ENCODE data around the gene SEC61A1. TPM values are rescaled to one million over a fixed set of nuclear protein-coding genes. Genes with fewer than 3 reads are reported as not detected.

Gene SEC61A1
- total RNA-seq, 1 donor from 2014 or later, result 183 TPM

- H3K4me1 ChIP-seq, result peaks cover 24% of the 10 kb centered on the region
- TF ChIP-seq CTCF (IDR thresholded peaks at IDR 0.05), result no peak
- intact Hi-C loops (cut with DNase I), result no loop called here
Observed at GRCh38 chr3:128079823-128080222, 27.6 kb downstream of the SEC61A1 start.

GRCh38 chr3:128080323-128081080 lies 28.3 kb downstream of the SEC61A1 start:
- H3K4me1 ChIP-seq, result peaks cover 18% of the 10 kb centered on the region
- H3K36me3 ChIP-seq, result no peaks in the 10 kb centered on the region
- intact Hi-C loops (cut with DNase I), result no loop called here

More at GRCh38 chr3:128079823-128080222, 27.6 kb downstream of the SEC61A1 start:
- Histone ChIP-seq H3K4me3 (no peak overlapping the region), H3K36me3 (no peaks in the 10 kb centered on the region), H3K9me3 (no peaks in the 10 kb centered on the region), H3K27ac (no peak overlapping the region), H3K27me3 (no peaks in the 10 kb centered on the region)
- ATAC-seq (peak; percentile 44), DNase-seq (peak; percentile 70)

GRCh38 chr3:128081226-128081625 lies 29.0 kb downstream of the SEC61A1 start:
- no peak for ATAC-seq
- no peak overlapping the region for H3K4me3 ChIP-seq
- DNase-seq, result peak; percentile 35
- no peaks in the 10 kb centered on the region for H3K27me3 ChIP-seq
- intact Hi-C loops (cut with DNase I), result no loop called here
- H3K27ac ChIP-seq, result no peak overlapping the region
- no peaks in the 10 kb centered on the region for H3K9me3 ChIP-seq
- no peak for TF ChIP-seq CTCF (IDR thresholded peaks at IDR 0.05)
- H3K36me3 ChIP-seq, result no peaks in the 10 kb centered on the region
- peaks cover 12% of the 10 kb centered on the region for H3K4me1 ChIP-seq

More at GRCh38 chr3:128080323-128081080, 28.3 kb downstream of the SEC61A1 start:
- DNase-seq, result no peak
- Histone ChIP-seq H3K27ac (no peak overlapping the region), H3K4me3 (no peak overlapping the region), H3K27me3 (no peaks in the 10 kb centered on the region), H3K9me3 (no peaks in the 10 kb centered on the region)
- no peak for ATAC-seq
- no peak for TF ChIP-seq CTCF (IDR thresholded peaks at IDR 0.05)

- H3K36me3 ChIP-seq, result no peaks in the 10 kb centered on the region
Observed at GRCh38 chr3:128081846-128082245, 29.6 kb downstream of the SEC61A1 start.

GRCh38 chr3:128082546-128082945 lies 30.3 kb downstream of the SEC61A1 start:
- ATAC-seq, result no peak
- no peak overlapping the region for H3K4me3 ChIP-seq
- no peak overlapping the region for H3K27ac ChIP-seq
- no peaks in the 10 kb centered on the region for H3K9me3 ChIP-seq
- intact Hi-C loops (cut with DNase I), result no loop called here
- peaks cover 4% of the 10 kb centered on the region for H3K4me1 ChIP-seq
- no peaks in the 10 kb centered on the region for H3K27me3 ChIP-seq
- peak; percentile 29 for DNase-seq
- no peak for TF ChIP-seq CTCF (IDR thresholded peaks at IDR 0.05)
- no peaks in the 10 kb centered on the region for H3K36me3 ChIP-seq

More at GRCh38 chr3:128081846-128082245, 29.6 kb downstream of the SEC61A1 start:
- intact Hi-C loops (cut with DNase I), result no loop called here
- no peaks in the 10 kb centered on the region for H3K9me3 ChIP-seq
- no peak for DNase-seq
- peaks cover 8% of the 10 kb centered on the region for H3K4me1 ChIP-seq
- no peak for TF ChIP-seq CTCF (IDR thresholded peaks at IDR 0.05)
- no peak overlapping the region for H3K27ac ChIP-seq
- no peak for ATAC-seq
- H3K27me3 ChIP-seq, result no peaks in the 10 kb centered on the region
- H3K4me3 ChIP-seq, result no peak overlapping the region

All from upper lobe of right lung (tissue), 1 donor.